ENCODE measurements around the gene PRKN. TPM values are rescaled to one million over a fixed set of nuclear protein-coding genes. Genes with fewer than 3 reads are reported as not detected.

The PRKN gene
- total RNA-seq, 2 donors from 2014 or later: 10.7 to 21.2 TPM

DNA sequence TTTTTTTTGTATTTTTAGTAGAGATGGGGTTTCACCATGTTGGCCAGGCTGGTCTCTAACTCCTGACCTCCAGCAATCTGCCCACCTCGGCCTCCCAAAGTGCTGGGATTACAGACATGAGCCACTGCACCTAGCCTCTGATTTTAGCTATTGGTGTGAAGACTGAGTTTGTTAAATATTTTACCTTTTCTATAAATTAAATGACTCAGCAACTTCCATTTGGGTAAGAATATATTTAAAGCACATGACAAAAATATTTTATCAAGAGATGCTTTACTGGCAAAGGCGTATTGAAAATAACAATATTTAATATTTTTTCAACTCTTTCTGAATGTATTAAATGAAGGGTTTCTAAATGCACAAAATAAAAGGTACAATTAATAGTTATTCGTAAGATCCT is 1295.0 kb downstream of the PRKN start:
- Histone ChIP-seq H3K27me3 (replicated peaks; ENCODE audit: insufficient read depth) (no peaks in the 10 kb centered on the region), H3K4me1 (replicated peaks) (no peaks in the 10 kb centered on the region), H3K4me3 (no peak overlapping the region), H3K9me3 (no peaks in the 10 kb centered on the region), H3K36me3 (no peaks in the 10 kb centered on the region), H3K27ac (no peak overlapping the region)
- 90% methylated on average over 3 of the region's 3 CpGs for WGBS
- TF ChIP-seq POLR2A (IDR thresholded peaks at IDR 0.05): no peak
- TF ChIP-seq, protein P1, sequence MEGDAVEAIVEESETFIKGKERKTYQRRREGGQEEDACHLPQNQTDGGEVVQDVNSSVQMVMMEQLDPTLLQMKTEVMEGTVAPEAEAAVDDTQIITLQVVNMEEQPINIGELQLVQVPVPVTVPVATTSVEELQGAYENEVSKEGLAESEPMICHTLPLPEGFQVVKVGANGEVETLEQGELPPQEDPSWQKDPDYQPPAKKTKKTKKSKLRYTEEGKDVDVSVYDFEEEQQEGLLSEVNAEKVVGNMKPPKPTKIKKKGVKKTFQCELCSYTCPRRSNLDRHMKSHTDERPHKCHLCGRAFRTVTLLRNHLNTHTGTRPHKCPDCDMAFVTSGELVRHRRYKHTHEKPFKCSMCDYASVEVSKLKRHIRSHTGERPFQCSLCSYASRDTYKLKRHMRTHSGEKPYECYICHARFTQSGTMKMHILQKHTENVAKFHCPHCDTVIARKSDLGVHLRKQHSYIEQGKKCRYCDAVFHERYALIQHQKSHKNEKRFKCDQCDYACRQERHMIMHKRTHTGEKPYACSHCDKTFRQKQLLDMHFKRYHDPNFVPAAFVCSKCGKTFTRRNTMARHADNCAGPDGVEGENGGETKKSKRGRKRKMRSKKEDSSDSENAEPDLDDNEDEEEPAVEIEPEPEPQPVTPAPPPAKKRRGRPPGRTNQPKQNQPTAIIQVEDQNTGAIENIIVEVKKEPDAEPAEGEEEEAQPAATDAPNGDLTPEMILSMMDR (IDR thresholded peaks at IDR 0.05): no peak
- no peak for TF ChIP-seq POLR2AphosphoS5 (IDR thresholded peaks at IDR 0.05)
- DNase-seq (ENCODE audit: low spot score): no peak
- intact Hi-C loops (cut with DNase I): no loop called here

DNA sequence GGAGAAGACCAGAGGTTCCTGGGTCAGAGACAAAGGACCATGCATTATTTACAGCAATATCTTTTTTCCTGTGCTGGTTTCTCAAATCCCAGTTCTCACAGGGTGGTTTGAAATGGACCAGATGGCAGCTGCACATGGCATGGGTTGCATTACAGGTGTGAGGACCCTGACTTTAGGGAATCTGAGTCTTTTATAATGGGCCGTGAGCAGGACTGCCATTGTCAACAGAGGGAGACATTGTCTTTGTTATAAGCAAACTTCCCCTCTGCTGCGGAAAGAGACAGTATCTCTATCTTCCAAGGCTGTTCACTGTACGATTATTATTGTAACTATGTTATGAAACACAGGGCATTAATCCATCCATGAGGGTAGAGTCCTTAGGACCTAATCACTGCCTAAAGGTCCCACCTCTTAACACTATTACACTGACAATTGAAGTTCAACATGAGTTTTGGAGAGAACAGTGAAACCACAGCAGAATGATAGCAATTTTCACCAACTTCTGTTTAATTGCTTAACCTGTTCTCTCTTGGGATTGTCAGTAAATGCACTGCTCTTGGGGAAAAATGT is 1297.6 kb downstream of the PRKN start:
- Histone ChIP-seq H3K9me3 (no peaks in the 10 kb centered on the region), H3K27me3 (replicated peaks; ENCODE audit: insufficient read depth) (no peaks in the 10 kb centered on the region), H3K4me3 (no peak overlapping the region), H3K36me3 (no peaks in the 10 kb centered on the region), H3K27ac (no peak overlapping the region), H3K4me1 (replicated peaks) (no peaks in the 10 kb centered on the region)
- WGBS: 89% methylated on average over 3 of the region's 3 CpGs
- TF ChIP-seq, protein P1 (IDR thresholded peaks at IDR 0.05): no peak
- no peak for DNase-seq (ENCODE audit: low spot score)
- intact Hi-C loops (cut with DNase I): no loop called here

DNA sequence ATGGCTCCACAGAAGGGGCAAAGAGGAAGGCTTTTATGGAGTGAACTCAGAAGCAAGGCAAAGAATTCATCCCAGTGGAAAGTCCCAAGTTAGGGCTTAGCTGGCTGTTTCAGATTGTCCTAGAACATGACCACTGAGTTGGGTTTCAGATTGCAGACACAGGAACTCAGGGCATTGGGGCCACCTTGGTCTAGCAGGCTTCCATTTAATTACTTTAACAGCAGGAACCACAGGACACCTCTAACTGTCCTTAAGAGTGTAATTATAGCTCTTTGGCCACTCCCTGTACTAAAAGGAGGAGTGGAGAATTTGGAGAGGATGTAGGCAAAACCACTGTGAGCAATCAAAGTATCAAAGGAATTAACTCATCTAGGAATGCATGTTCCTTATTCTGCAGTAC is 1303.1 kb downstream of the PRKN start:
- Histone ChIP-seq H3K27me3 (replicated peaks; ENCODE audit: insufficient read depth) (no peaks in the 10 kb centered on the region), H3K9me3 (no peaks in the 10 kb centered on the region), H3K4me3 (no peak overlapping the region), H3K27ac (no peak overlapping the region), H3K4me1 (replicated peaks) (no peaks in the 10 kb centered on the region), H3K36me3 (no peaks in the 10 kb centered on the region)
- no peak for DNase-seq (ENCODE audit: low spot score)
- intact Hi-C loops (cut with DNase I): no loop called here
- TF ChIP-seq, protein P1 (IDR thresholded peaks at IDR 0.05): no peak
- no peak for TF ChIP-seq POLR2AphosphoS5 (IDR thresholded peaks at IDR 0.05)
- TF ChIP-seq POLR2A (IDR thresholded peaks at IDR 0.05): no peak

DNA sequence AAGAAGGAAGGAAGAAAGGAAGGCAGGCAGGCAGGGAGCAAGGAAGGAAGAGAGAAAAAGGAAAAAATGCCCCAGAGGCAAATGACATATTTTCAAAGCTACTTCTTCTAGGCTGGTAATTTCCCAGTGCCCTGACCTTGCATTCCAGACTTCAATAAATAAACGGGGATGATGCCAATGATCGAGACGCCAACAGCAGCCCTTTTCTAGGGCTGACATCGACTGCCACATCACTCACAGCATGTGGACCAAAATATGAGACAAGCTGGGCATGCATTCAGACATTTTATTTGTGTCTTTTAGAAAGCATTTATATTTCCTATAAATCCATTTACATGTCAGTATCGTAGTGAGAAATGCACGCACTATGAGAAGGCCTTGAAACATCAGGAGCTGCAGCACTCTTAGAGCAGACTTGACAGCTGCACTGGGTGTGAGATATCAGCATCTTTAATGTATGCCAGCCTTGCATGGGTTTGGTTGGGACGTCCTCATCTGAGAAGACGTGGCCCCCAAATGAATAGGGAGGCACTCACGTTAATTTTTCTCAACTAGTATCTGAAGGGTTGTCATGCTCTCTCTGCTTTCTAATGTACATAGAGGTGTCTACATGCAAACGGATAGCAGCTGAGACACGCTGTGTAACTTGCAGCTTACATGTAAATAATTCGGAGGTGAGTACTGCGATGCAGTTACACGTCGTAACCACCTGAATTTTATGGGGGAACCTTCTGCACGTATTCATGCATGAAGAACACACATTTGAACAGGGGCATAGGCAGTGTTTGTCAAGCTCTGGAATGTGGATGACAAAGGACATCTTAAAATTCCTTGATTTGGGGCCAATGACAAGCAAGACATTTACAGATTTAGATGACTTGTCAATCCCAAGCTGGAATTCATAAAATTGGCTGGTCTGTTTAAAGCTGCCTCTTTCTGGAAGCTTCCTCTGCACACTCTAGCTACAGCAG is 1304.6 kb downstream of the PRKN start:
- 54% methylated on average over 16 of the region's 16 CpGs for WGBS
- Histone ChIP-seq H3K4me3 (no peak overlapping the region), H3K27me3 (replicated peaks; ENCODE audit: insufficient read depth) (no peaks in the 10 kb centered on the region), H3K27ac (no peak overlapping the region), H3K36me3 (no peaks in the 10 kb centered on the region), H3K4me1 (replicated peaks) (no peaks in the 10 kb centered on the region), H3K9me3 (no peaks in the 10 kb centered on the region)
- no peak for DNase-seq (ENCODE audit: low spot score)
- intact Hi-C loops (cut with DNase I): no loop called here
- TF ChIP-seq POLR2AphosphoS5 (IDR thresholded peaks at IDR 0.05) (no peak), POLR2A (IDR thresholded peaks at IDR 0.05) (no peak)
- TF ChIP-seq, protein P1 (IDR thresholded peaks at IDR 0.05): no peak
